GM12878 (cell line): Measurements from ENCODE around the gene RAP1GAP. TPM values are rescaled to one million over a fixed set of nuclear protein-coding genes. Genes with fewer than 3 reads are reported as not detected.

Source experiments
- ATAC-seq: fragments of 200-7000 bp; cut with Tn5 transposase; 3 replicates; pipeline ENCODE4 v1.9.1; 2020; ENCODE audit warnings: mild to moderate bottlenecking, moderate library complexity
- BruUV-seq: library from RNA; stranded (reverse); fragments of 400-500 nt; replicated peaks from 2 replicates; lab custom pipeline; 2021; lab: Mats Ljungman, UMichigan
- CTCF ChIA-PET: fragments of 300-600 bp; sonication (Branson Sonifier 250); formaldehyde crosslinking; extraction: SDS; loops from one replicate; lab custom pipeline; 2021; ENCODE audit warnings: inconsistent platforms; lab: Yijun Ruan, JAX
- POLR2A ChIA-PET: fragments of 350-600 bp; formaldehyde crosslinking; extraction: SDS; loops from one replicate; lab custom pipeline; 2021; ENCODE audit warnings: inconsistent platforms; lab: Charles Lee
- RAD21 ChIA-PET: fragments of 300-600 bp; sonication (Branson Sonifier 250); formaldehyde crosslinking; loops from one replicate; lab custom pipeline; 2023; ENCODE audit warnings: antibody characterized with exemption; ENCODE audit not compliant: unreplicated experiment; lab: Charles Lee
- SMC1A ChIA-PET: fragments of 300-600 bp; sonication (Branson Sonifier 250); formaldehyde crosslinking; loops from one replicate; lab custom pipeline; 2023; ENCODE audit not compliant: unreplicated experiment, uncharacterized antibody; lab: Charles Lee
- DNase-seq: peaks from one replicate; pipeline ENCODE4 v3.0.0-alpha.2; 2011; ENCODE audit warnings: low read depth, low spot score
- FAIRE-seq: peaks from 3 replicates; lab custom pipeline; 2011; peaks lifted over from hg19 to GRCh38; lab: Jason Lieb, UNC
- H2AFZ ChIP-seq: 2 replicates; pipeline ENCODE4 v1.6.0; 2011; ENCODE audit warnings: low read depth, low read length, control low read depth; ENCODE audit not compliant: control insufficient read depth
- H3K27ac ChIP-seq: 2 replicates; pipeline ENCODE4 v1.5.1; 2011; ENCODE audit warnings: control low read depth; ENCODE audit not compliant: control insufficient read depth, insufficient read depth
- H3K27me3 ChIP-seq, 2 experiments: replicated peaks in 1 of 2; 2 replicates each; pipeline versions ENCODE4 v1.6.0 to v1.6.1; 2011; ENCODE audit warnings: low read length in 1 of 2; ENCODE audit not compliant: control insufficient read depth in 2 of 2, insufficient read depth in 2 of 2
- H3K36me3 ChIP-seq, 2 experiments: 2 replicates each; pipeline ENCODE4 v1.5.1; 2011; ENCODE audit warnings: low read length in 1 of 2; ENCODE audit not compliant: control insufficient read depth in 2 of 2, insufficient read depth in 2 of 2
- H3K4me1 ChIP-seq: 2 replicates; pipeline ENCODE4 v1.6.1; 2011; ENCODE audit warnings: mild to moderate bottlenecking, low read length, moderate library complexity, mixed read lengths; ENCODE audit not compliant: control insufficient read depth, insufficient read depth
- H3K4me2 ChIP-seq: 2 replicates; pipeline ENCODE4 v1.6.0; 2011; ENCODE audit warnings: control low read depth; ENCODE audit not compliant: control insufficient read depth, insufficient read depth
- H3K4me3 ChIP-seq: fragments of 200-600 bp; sonication (generic); 2 replicates; pipeline ENCODE4 v1.5.1; 2016
- H3K79me2 ChIP-seq: 2 replicates; pipeline ENCODE4 v1.6.0; 2011; ENCODE audit warnings: low read length; ENCODE audit not compliant: control insufficient read depth, insufficient read depth
- H3K9ac ChIP-seq: 2 replicates; pipeline ENCODE4 v1.8.0; 2011; ENCODE audit warnings: low read length, control low read depth, mixed read lengths; ENCODE audit not compliant: control insufficient read depth, insufficient read depth
- H3K9me3 ChIP-seq: replicated peaks from 3 replicates; pipeline ENCODE4 v1.5.1; 2011; ENCODE audit warnings: mild to moderate bottlenecking, low read length; ENCODE audit not compliant: control insufficient read depth, insufficient read depth
- H4K20me1 ChIP-seq: 2 replicates; pipeline ENCODE4 v1.6.0; 2011; ENCODE audit not compliant: control insufficient read depth, insufficient read depth
- CEBPB ChIP-seq, 2 experiments: fragments of 150-350 bp in 1 of 2; IDR thresholded peaks; 2 replicates each; pipeline ENCODE4 v1.6.1; 2012 to 2014; ENCODE audit warnings: low read depth in 2 of 2, low read length in 2 of 2, borderline replicate concordance in 1 of 2, inconsistent platforms in 1 of 2
- EGR1 ChIP-seq, 2 experiments: IDR thresholded peaks; 1 replicate in 1 of 2; 2 replicates in 1 of 2; pipeline ENCODE4 v1.6.1; 2011 to 2012; ENCODE audit warnings: low read depth in 2 of 2, low read length in 2 of 2, borderline replicate concordance in 1 of 2, mild to moderate bottlenecking in 1 of 2, moderate library complexity in 1 of 2
- EP300 ChIP-seq, 2 experiments: fragments of 150-350 bp in 1 of 2; IDR thresholded peaks; 2 replicates each; pipeline ENCODE4 v1.6.1; 2011 to 2012; ENCODE audit warnings: low read depth in 2 of 2, low read length in 2 of 2, borderline replicate concordance in 1 of 2, improper control_type of control experiment in 1 of 2, inconsistent platforms in 1 of 2; ENCODE audit not compliant: control insufficient read depth in 1 of 2
- MTA3 ChIP-seq: IDR thresholded peaks from 2 replicates; pipeline ENCODE4 v1.6.1; 2012; ENCODE audit warnings: low read length, inconsistent platforms, borderline replicate concordance
- RCOR1 ChIP-seq: conservative IDR thresholded peaks from 2 replicates; pipeline ENCODE4 v1.6.1; 2012; ENCODE audit warnings: low read depth, low read length, improper control_type of control experiment
- RELA ChIP-seq: fragments of 450-650 bp; IDR thresholded peaks from 2 replicates; pipeline ENCODE4 v1.8.0; 2014; ENCODE audit warnings: borderline replicate concordance; ENCODE audit not compliant: partially characterized antibody
- SP1 ChIP-seq: IDR thresholded peaks from one replicate; pipeline ENCODE4 v1.6.1; 2011; ENCODE audit warnings: low read depth, low read length
- YBX1 ChIP-seq: fragments of 450-650 bp; IDR thresholded peaks from 2 replicates; pipeline ENCODE4 v1.6.1; 2016; ENCODE audit warnings: antibody characterized with exemption
- ZNF207 ChIP-seq: fragments of 450-650 bp; IDR thresholded peaks from 2 replicates; pipeline ENCODE4 v1.6.1; 2014; ENCODE audit warnings: antibody characterized with exemption, mild to moderate bottlenecking, borderline replicate concordance
- WGBS: methylation state at CpG from one replicate; pipeline ENCODE4 v1.1.6; 2016; ENCODE audit warnings: low lambda C conversion rate; ENCODE audit not compliant: insufficient replicate concordance, insufficient coverage; ENCODE audit errors: missing lambda C conversion rate; 5-methylcytosine and 5-hydroxymethylcytosine counted together
- in situ Hi-C: fragments of 300-500 bp; cut with MboI; formaldehyde crosslinking; loops from 9 replicates; pipeline ENCODE4 v1.14.3; 2018; ENCODE audit warnings: mixed read lengths
- intact Hi-C: fragments of 100-400 bp; cut with micrococcal nuclease; formaldehyde crosslinking; loops from one replicate; pipeline ENCODE4 v1.14.2; 2022; ENCODE audit not compliant: unreplicated experiment
- polyA plus RNA-seq, 11 experiments: library from polyadenylated mRNA; depleted of rRNA in 4 of 11; unstranded in 6 of 11; stranded (reverse) in 5 of 11; fragments of >200 nt; fragmentation: Nextera tagmentation in 4 of 11; fragmentation: Illumina TruSeq in 1 of 11; extraction: Ambion mirVana in 4 of 11; extraction: Trizol in 1 of 11; gene quantifications; 1 replicate in 1 of 11; 2 replicates in 10 of 11; pipeline versions ENCODE4 v1.2.1 to v1.2.3, GENCODE V29; 2011 to 2016; ENCODE audit warnings: inconsistent platforms in 2 of 11, missing spikeins in 2 of 11, low read depth in 1 of 11
- total RNA-seq, 4 experiments: library from RNA; depleted of rRNA in 3 of 4; stranded (reverse); fragments of >200 nt in 3 of 4; fragmentation: Illumina TruSeq in 1 of 4; extraction: Trizol in 1 of 4; gene quantifications; 2 replicates each; pipeline versions ENCODE4 v1.2.1 to v1.2.3, GENCODE V29; 2013 to 2021
- TF ChIP-seq, protein P1 (sequence below): fragments of 450-650 bp; formaldehyde crosslinking; IDR thresholded peaks from 2 replicates; pipeline ENCODE4 v1.4.0; 2022; ENCODE audit warnings: mild to moderate bottlenecking, moderate library complexity
- TF ChIP-seq, protein P2 (sequence below): IDR thresholded peaks from 2 replicates; pipeline ENCODE4 v1.6.1; 2012; ENCODE audit warnings: low read depth, low read length, improper control_type of control experiment

Gene RAP1GAP
- total and polyA plus RNA-seq, 10 of the 15 experiments (the other 5 are each of a cell fraction or from before 2014, with no cell fraction given), result 0.04 to 0.96 (median 0.09) TPM; not detected in 3

DNA sequence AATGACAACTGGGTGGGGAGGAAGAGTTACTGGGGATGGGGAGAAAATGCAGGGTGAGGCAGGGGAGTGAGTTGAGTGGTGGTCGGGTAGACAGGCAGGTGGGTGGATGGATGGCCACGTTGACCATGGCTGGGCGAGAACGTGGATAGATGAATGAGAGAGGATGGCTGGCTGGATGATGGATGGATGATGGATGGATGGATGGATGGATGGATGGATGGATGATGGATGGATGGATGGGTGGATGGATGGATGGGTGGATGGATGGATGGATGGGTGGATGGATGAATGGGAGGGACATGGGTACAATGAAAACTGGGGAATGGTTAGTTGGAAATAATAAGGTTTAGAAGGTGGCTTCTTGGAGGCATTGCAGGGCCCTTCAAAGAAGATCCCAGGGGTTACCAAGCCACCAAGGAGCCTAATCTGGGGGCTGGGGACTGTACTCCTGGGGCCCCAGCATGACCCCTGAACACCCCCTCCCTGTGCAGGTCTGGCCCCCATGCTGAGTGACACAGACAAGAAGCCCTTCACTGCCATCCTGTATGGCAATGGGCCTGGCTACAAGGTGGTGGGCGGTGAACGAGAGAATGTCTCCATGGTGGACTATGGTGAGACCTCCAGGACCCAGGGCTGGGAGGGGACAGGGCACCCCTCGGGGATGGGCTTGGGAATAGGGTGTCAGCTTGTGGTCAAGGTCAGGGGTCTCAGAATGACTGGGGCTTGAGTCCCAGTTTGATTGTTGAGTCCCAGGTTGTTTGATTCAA is 92.9 kb downstream of the RAP1GAP start:
- H3K9ac ChIP-seq, result no peak overlapping the region
- CTCF ChIA-PET, result no interaction called here
- no peak for ATAC-seq
- H3K36me3 ChIP-seq, result no peaks in the 10 kb centered on the region
- intact Hi-C loops, result loop anchor here (10.0 kb wide), 1 partner anchor 201 kb away; no protein-coding TSS in a partner anchor
- TF ChIP-seq SP1, result no peak
- TF ChIP-seq ZNF207, result no peak
- TF ChIP-seq EGR1 (IDR thresholded peaks at IDR 0.05; ENCODE audit: borderline replicate concordance in 1 of 2, low read depth in 2 of 2, low read length in 2 of 2), result no peak
- TF ChIP-seq MTA3, result no peak
- TF ChIP-seq RCOR1, result no peak
- no peak for TF ChIP-seq CEBPB (IDR thresholded peaks at IDR 0.05; ENCODE audit: borderline replicate concordance in 1 of 2, low read depth in 2 of 2, low read length in 2 of 2)
- TF ChIP-seq, protein P1, sequence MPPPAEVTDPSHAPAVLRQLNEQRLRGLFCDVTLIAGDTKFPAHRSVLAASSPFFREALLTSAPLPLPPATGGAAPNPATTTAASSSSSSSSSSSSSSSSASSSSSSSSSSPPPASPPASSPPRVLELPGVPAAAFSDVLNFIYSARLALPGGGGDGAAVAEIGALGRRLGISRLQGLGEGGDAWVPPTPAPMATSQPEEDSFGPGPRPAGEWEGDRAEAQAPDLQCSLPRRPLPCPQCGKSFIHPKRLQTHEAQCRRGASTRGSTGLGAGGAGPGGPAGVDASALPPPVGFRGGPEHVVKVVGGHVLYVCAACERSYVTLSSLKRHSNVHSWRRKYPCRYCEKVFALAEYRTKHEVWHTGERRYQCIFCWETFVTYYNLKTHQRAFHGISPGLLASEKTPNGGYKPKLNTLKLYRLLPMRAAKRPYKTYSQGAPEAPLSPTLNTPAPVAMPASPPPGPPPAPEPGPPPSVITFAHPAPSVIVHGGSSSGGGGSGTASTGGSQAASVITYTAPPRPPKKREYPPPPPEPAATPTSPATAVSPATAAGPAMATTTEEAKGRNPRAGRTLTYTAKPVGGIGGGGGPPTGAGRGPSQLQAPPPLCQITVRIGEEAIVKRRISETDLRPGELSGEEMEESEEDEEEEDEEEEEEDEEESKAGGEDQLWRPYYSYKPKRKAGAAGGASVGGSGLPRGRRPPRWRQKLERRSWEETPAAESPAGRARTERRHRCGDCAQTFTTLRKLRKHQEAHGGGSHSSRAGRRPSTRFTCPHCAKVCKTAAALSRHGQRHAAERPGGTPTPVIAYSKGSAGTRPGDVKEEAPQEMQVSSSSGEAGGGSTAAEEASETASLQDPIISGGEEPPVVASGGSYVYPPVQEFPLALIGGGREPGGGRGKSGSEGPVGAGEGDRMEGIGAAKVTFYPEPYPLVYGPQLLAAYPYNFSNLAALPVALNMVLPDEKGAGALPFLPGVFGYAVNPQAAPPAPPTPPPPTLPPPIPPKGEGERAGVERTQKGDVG (CRISPR knock-in tag), result no peak
- no peak for TF ChIP-seq RELA
- TF ChIP-seq, protein P2, sequence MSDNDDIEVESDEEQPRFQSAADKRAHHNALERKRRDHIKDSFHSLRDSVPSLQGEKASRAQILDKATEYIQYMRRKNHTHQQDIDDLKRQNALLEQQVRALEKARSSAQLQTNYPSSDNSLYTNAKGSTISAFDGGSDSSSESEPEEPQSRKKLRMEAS, result no peak
- no peak for TF ChIP-seq YBX1
- TF ChIP-seq EP300 (IDR thresholded peaks at IDR 0.05; ENCODE audit: borderline replicate concordance in 1 of 2, control insufficient read depth in 1 of 2, low read depth in 2 of 2, low read length in 2 of 2), result no peak
- TF ChIP-seq, all 136 proteins: peak for 0
- Histone ChIP-seq H3K27ac (no peak overlapping the region), H3K4me1 (no peaks in the 10 kb centered on the region), H3K79me2 (no peaks in the 10 kb centered on the region), H4K20me1 (no peaks in the 10 kb centered on the region), H3K4me2 (no peak overlapping the region), H2AFZ (no peak overlapping the region), H3K9me3 (no peaks in the 10 kb centered on the region), H3K27me3 (no peaks in the 10 kb centered on the region; a peak in 3 of 4 replicates), H3K4me3 (no peak overlapping the region)
- ChIA-PET SMC1A (no interaction called here), RAD21 (no interaction called here), POLR2A (no interaction called here)
- in situ Hi-C loops, result no loop called here
- WGBS, result 38% methylated on average over 7 of the region's 7 CpGs
- no TSS peak for BruUV-seq
- FAIRE-seq, result no peak
- DNase-seq, result no peak
